HG03196 (cell line): ENCODE results near the gene HNMT.
"Not testable (repeated sequence)": the region's sequence is repeated elsewhere in the genome, so short reads cannot be mapped to it uniquely, and the experiment has no call there.

Experiments
- ATAC-seq: cut with Tn5 transposase; IDR thresholded peaks from one replicate; pipeline ENCODE4 v1.9.1; 2021; ENCODE audit not compliant: unreplicated experiment

Gene HNMT

GRCh38 chr2:137964066-137964858, at the start of gene HNMT:
Gene HNMT, plus strand, starts transcription at chr2:137964473. Its CDS starts 19 bp downstream, at chr2:137964492.
- no peak for ATAC-seq

- no peak for ATAC-seq
Observed at GRCh38 chr2:137921105-137921880, 43.0 kb upstream of the HNMT start.

GRCh38 chr2:137922171-137922570, 42.1 kb upstream of the HNMT start:
- not testable (repeated sequence) for ATAC-seq

GRCh38 chr2:137924019-137924418, 40.3 kb upstream of the HNMT start:
- no peak for ATAC-seq

- ATAC-seq = no peak
Observed at GRCh38 chr2:137925599-137925998, 38.7 kb upstream of the HNMT start.

GRCh38 chr2:137927846-137928245, 36.4 kb upstream of the HNMT start:
- ATAC-seq = no peak

GRCh38 chr2:137928547-137929518, 35.4 kb upstream of the HNMT start:
- no peak for ATAC-seq

- no peak for ATAC-seq
Observed at GRCh38 chr2:137929519-137929916, 34.8 kb upstream of the HNMT start.

GRCh38 chr2:137930146-137930545, 34.1 kb upstream of the HNMT start:
- no peak for ATAC-seq

- no peak for ATAC-seq
Observed at GRCh38 chr2:137935591-137935990, 28.7 kb upstream of the HNMT start.

- ATAC-seq = no peak
Observed at GRCh38 chr2:137937246-137937645, 27.0 kb upstream of the HNMT start.

- ATAC-seq = no peak
Observed at GRCh38 chr2:137937778-137938177, 26.5 kb upstream of the HNMT start.

GRCh38 chr2:137938204-137938603, 26.1 kb upstream of the HNMT start:
- no peak for ATAC-seq

GRCh38 chr2:137939026-137939425, 25.2 kb upstream of the HNMT start:
- ATAC-seq = no peak

- ATAC-seq = no peak
Observed at GRCh38 chr2:137940154-137940553, 24.1 kb upstream of the HNMT start.

GRCh38 chr2:137942037-137942832, 22.0 kb upstream of the HNMT start:
- no peak for ATAC-seq

GRCh38 chr2:137942833-137943677, 21.2 kb upstream of the HNMT start:
- ATAC-seq = no peak

GRCh38 chr2:137943678-137944347, 20.5 kb upstream of the HNMT start:
- no peak for ATAC-seq

GRCh38 chr2:137944714-137945113, 19.6 kb upstream of the HNMT start:
- ATAC-seq = no peak
